Measurements from ENCODE around the gene SEMA3A. TPM values are rescaled to one million over a fixed set of nuclear protein-coding genes. Genes with fewer than 3 reads are reported as not detected.

Gene SEMA3A
- total and polyA plus RNA-seq, 2 experiments from 2014 or later, result 19.8 to 46.4 TPM

DNA sequence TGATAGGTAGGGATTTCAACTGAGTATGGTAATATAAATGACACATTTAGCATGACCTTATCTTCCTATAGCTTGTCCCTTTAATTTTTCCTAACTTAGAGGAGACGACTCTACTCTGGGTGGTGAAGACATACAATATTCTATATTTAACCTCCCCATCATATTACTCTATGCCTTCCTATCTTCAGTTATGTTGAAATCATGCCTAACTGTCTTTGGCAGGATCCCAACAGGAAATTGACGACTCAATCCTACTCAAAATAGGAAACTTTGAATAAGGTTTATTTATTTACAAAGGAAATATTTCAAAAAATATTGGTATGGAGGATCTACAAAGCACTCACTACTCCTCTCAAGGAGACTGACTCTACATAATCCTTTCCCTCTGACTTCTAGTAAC lies 24.1 kb upstream of the SEMA3A start (continued):
- TF ChIP-seq, protein P1, sequence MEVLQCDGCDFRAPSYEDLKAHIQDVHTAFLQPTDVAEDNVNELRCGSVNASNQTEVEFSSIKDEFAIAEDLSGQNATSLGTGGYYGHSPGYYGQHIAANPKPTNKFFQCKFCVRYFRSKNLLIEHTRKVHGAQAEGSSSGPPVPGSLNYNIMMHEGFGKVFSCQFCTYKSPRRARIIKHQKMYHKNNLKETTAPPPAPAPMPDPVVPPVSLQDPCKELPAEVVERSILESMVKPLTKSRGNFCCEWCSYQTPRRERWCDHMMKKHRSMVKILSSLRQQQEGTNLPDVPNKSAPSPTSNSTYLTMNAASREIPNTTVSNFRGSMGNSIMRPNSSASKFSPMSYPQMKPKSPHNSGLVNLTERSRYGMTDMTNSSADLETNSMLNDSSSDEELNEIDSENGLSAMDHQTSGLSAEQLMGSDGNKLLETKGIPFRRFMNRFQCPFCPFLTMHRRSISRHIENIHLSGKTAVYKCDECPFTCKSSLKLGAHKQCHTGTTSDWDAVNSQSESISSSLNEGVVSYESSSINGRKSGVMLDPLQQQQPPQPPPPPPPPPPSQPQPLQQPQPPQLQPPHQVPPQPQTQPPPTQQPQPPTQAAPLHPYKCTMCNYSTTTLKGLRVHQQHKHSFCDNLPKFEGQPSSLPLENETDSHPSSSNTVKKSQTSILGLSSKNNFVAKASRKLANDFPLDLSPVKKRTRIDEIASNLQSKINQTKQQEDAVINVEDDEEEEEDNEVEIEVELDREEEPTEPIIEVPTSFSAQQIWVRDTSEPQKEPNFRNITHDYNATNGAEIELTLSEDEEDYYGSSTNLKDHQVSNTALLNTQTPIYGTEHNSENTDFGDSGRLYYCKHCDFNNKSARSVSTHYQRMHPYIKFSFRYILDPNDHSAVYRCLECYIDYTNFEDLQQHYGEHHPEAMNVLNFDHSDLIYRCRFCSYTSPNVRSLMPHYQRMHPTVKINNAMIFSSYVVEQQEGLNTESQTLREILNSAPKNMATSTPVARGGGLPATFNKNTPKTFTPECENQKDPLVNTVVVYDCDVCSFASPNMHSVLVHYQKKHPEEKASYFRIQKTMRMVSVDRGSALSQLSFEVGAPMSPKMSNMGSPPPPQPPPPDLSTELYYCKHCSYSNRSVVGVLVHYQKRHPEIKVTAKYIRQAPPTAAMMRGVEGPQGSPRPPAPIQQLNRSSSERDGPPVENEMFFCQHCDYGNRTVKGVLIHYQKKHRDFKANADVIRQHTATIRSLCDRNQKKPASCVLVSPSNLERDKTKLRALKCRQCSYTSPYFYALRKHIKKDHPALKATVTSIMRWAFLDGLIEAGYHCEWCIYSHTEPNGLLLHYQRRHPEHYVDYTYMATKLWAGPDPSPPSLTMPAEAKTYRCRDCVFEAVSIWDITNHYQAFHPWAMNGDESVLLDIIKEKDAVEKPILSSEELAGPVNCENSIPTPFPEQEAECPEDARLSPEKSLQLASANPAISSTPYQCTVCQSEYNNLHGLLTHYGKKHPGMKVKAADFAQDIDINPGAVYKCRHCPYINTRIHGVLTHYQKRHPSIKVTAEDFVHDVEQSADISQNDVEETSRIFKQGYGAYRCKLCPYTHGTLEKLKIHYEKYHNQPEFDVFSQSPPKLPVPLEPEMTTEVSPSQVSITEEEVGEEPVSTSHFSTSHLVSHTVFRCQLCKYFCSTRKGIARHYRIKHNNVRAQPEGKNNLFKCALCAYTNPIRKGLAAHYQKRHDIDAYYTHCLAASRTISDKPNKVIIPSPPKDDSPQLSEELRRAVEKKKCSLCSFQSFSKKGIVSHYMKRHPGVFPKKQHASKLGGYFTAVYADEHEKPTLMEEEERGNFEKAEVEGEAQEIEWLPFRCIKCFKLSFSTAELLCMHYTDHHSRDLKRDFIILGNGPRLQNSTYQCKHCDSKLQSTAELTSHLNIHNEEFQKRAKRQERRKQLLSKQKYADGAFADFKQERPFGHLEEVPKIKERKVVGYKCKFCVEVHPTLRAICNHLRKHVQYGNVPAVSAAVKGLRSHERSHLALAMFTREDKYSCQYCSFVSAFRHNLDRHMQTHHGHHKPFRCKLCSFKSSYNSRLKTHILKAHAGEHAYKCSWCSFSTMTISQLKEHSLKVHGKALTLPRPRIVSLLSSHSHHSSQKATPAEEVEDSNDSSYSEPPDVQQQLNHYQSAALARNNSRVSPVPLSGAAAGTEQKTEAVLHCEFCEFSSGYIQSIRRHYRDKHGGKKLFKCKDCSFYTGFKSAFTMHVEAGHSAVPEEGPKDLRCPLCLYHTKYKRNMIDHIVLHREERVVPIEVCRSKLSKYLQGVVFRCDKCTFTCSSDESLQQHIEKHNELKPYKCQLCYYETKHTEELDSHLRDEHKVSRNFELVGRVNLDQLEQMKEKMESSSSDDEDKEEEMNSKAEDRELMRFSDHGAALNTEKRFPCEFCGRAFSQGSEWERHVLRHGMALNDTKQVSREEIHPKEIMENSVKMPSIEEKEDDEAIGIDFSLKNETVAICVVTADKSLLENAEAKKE (CRISPR knock-in tag; IDR thresholded peaks at IDR 0.05), result no peak
- TF ChIP-seq JUNB (IDR thresholded peaks at IDR 0.05; ENCODE audit: unreplicated experiment), result no peak
- no peak for TF ChIP-seq NANOG (IDR thresholded peaks at IDR 0.05; ENCODE audit: borderline replicate concordance)
- TF ChIP-seq STAT1 (IDR thresholded peaks at IDR 0.05; ENCODE audit: unreplicated experiment), result no peak
- TF ChIP-seq, protein P2, sequence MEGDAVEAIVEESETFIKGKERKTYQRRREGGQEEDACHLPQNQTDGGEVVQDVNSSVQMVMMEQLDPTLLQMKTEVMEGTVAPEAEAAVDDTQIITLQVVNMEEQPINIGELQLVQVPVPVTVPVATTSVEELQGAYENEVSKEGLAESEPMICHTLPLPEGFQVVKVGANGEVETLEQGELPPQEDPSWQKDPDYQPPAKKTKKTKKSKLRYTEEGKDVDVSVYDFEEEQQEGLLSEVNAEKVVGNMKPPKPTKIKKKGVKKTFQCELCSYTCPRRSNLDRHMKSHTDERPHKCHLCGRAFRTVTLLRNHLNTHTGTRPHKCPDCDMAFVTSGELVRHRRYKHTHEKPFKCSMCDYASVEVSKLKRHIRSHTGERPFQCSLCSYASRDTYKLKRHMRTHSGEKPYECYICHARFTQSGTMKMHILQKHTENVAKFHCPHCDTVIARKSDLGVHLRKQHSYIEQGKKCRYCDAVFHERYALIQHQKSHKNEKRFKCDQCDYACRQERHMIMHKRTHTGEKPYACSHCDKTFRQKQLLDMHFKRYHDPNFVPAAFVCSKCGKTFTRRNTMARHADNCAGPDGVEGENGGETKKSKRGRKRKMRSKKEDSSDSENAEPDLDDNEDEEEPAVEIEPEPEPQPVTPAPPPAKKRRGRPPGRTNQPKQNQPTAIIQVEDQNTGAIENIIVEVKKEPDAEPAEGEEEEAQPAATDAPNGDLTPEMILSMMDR (conservative IDR thresholded peaks at IDR 0.05; ENCODE audit: low read depth in 2 of 2), result no peak
- TF ChIP-seq ZNF331 (CRISPR knock-in tag; IDR thresholded peaks at IDR 0.05; ENCODE audit: low read depth), result no peak
- TF ChIP-seq POLR2AphosphoS5 (IDR thresholded peaks at IDR 0.05; ENCODE audit: low read depth), result no peak
- no peak for TF ChIP-seq EZH2phosphoT487 (IDR thresholded peaks at IDR 0.05; ENCODE audit: unreplicated experiment)

DNA sequence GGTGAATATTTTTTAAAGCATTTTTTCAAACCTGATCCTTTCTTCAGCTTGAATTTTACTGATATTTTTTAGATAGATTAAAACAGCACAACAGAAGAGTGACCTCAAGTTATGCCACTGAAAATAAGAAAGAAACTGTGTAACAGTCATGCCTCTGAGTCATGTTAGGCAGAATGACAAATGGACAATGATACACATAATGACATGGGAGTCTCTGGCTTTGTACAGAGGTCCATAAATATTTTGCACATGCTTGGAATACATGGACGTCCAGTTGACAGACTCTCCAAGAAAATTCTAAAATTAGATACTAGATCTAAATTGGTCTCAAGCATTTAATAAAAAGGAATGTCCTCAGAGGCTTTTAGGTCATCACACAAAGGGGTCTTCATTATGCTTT lies 21.9 kb upstream of the SEMA3A start:
- ATAC-seq, result no peak
- Mint-ChIP-seq H3K36me3 (ENCODE audit: low read depth) (peaks cover 18% of the 10 kb centered on the region), H3K4me3 (no peak overlapping the region), H3K4me1 (peaks cover 12% of the 10 kb centered on the region), H3K27ac (no peak overlapping the region), H3K9me3 (peaks cover 11% of the 10 kb centered on the region), H3K27me3 (ENCODE audit: insufficient read depth, low read depth, poor library complexity) (peaks cover 2% of the 10 kb centered on the region)
- no peak overlapping the region for H2AFZ ChIP-seq
- H3K4me2 ChIP-seq, result no peak overlapping the region
- H3K36me3 ChIP-seq (ENCODE audit: insufficient read depth), result no peaks in the 10 kb centered on the region
- no peaks in the 10 kb centered on the region for H4K20me1 ChIP-seq (replicated peaks; ENCODE audit: insufficient read depth)
- H3K27me3 ChIP-seq (ENCODE audit: insufficient read depth), result no peaks in the 10 kb centered on the region
- H3K9me2 ChIP-seq (ENCODE audit: insufficient read depth), result no peaks in the 10 kb centered on the region
- H3K4me1 ChIP-seq (ENCODE audit: insufficient read depth), result peaks cover 14% of the 10 kb centered on the region
- H3K27ac ChIP-seq (ENCODE audit: low read depth), result no peak overlapping the region
- H3K4me3 ChIP-seq, result no peak overlapping the region
- DNase-seq (ENCODE audit: low spot score), result no peak
- H3K79me2 ChIP-seq (replicated peaks; ENCODE audit: insufficient read depth), result no peaks in the 10 kb centered on the region
- H3F3A ChIP-seq (replicated peaks; ENCODE audit: low read depth), result no peaks in the 10 kb centered on the region
- TF ChIP-seq CREB1 (CRISPR knock-in tag; IDR thresholded peaks at IDR 0.05; ENCODE audit: low read depth), result no peak
- TF ChIP-seq EZH2 (IDR thresholded peaks at IDR 0.05; ENCODE audit: low read depth, unreplicated experiment), result no peak
- TF ChIP-seq STAT1 (IDR thresholded peaks at IDR 0.05; ENCODE audit: unreplicated experiment), result no peak
